Bronchial epithelial cell (primary cell): ENCODE results near the gene TMEM121. TPM values are rescaled to one million over a fixed set of nuclear protein-coding genes. Genes with fewer than 3 reads are reported as not detected.
"Not testable (repeated sequence)": the region's sequence is repeated elsewhere in the genome, so short reads cannot be mapped to it uniquely, and the experiment has no call there.

Experiments
- DNase-seq: peaks from one replicate; pipeline ENCODE4 v3.0.0-alpha.2; 2010; ENCODE audit warnings: low read depth
- FAIRE-seq: peaks from 2 replicates; lab custom pipeline; 2011; peaks lifted over from hg19 to GRCh38; lab: Jason Lieb, UNC
- H3K27me3 ChIP-seq: 2 replicates; pipeline ENCODE4 v1.5.1; 2011; ENCODE audit warnings: low read length; ENCODE audit not compliant: control insufficient read depth, insufficient read depth
- H3K36me3 ChIP-seq: 2 replicates; pipeline ENCODE4 v1.5.1; 2011; ENCODE audit warnings: low read length; ENCODE audit not compliant: control insufficient read depth, insufficient read depth
- H3K4me3 ChIP-seq: 2 replicates; pipeline ENCODE4 v1.5.1; 2011; ENCODE audit warnings: mild to moderate bottlenecking, low read depth, low read length, control low read depth
- total RNA-seq: library from RNA; depleted of rRNA; stranded (reverse); fragments of >200 nt; gene quantifications from 2 replicates; pipeline ENCODE4 v1.2.1, GENCODE V29; 2014
- TF ChIP-seq, protein P1 (sequence below): IDR thresholded peaks from 2 replicates; pipeline ENCODE4 v1.5.1; 2011; ENCODE audit warnings: mild to moderate bottlenecking, moderate library complexity, low read length, control low read depth, inconsistent platforms; ENCODE audit not compliant: insufficient read depth, severe bottlenecking

Gene TMEM121
- total RNA-seq, 1 donor from 2014 or later, result 0.53 TPM

DNA sequence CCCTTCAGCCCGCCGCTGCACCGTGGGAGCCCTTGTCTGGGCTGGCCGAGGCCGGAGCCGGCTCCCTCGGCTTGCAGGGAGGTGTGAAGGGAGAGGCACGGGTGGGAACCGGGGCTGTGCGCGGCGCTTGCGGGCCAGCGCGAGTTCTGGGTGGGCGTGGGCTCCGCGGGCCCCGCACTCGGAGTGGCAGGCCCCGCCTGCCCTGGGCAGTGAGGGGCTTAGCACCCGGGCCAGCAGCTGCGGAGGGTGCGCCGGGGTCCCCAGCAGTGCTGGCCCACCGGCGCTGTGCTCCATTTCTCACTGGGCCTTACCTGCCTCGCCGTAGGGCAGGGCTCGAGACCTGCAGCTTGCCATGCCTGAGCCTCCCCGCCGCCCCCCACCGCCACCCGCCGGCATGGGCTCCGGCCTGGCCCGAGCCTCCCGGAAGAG, 21.4 kb downstream of the TMEM121 start:
- FAIRE-seq (no peak), DNase-seq (no peak)
- H3K36me3 ChIP-seq, result no peaks in the 10 kb centered on the region

DNA sequence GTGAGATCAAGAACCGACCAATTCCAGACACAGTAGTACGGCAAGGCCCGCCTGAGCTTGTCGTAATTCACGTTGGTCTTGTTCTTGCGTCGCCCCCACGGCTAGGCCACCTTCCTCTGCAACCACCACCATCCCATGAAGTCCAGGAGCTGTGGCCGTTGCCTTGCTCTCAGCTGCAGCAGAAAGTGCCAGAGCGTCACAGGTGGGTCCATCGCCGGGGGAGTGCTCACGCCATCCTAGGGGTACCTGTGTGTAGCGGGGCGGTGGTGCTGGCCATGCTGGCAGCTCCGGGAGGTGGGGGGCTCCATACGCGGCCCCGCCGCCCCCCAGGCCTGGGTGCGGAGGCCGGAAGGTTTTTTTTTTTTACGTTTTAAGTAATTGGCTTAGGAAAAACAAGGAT, 23.1 kb downstream of the TMEM121 start:
- no peaks in the 10 kb centered on the region for H3K36me3 ChIP-seq
- FAIRE-seq, result no peak
- H3K27me3 ChIP-seq, result no peaks in the 10 kb centered on the region
- DNase-seq, result no peak
- TF ChIP-seq, protein P1, sequence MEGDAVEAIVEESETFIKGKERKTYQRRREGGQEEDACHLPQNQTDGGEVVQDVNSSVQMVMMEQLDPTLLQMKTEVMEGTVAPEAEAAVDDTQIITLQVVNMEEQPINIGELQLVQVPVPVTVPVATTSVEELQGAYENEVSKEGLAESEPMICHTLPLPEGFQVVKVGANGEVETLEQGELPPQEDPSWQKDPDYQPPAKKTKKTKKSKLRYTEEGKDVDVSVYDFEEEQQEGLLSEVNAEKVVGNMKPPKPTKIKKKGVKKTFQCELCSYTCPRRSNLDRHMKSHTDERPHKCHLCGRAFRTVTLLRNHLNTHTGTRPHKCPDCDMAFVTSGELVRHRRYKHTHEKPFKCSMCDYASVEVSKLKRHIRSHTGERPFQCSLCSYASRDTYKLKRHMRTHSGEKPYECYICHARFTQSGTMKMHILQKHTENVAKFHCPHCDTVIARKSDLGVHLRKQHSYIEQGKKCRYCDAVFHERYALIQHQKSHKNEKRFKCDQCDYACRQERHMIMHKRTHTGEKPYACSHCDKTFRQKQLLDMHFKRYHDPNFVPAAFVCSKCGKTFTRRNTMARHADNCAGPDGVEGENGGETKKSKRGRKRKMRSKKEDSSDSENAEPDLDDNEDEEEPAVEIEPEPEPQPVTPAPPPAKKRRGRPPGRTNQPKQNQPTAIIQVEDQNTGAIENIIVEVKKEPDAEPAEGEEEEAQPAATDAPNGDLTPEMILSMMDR, result no peak
- H3K4me3 ChIP-seq, result no peak overlapping the region

More for the DNA sequence above, 21.4 kb downstream of the TMEM121 start:
- no peaks in the 10 kb centered on the region for H3K27me3 ChIP-seq
- TF ChIP-seq, protein P1, result no peak
- no peak overlapping the region for H3K4me3 ChIP-seq

DNA sequence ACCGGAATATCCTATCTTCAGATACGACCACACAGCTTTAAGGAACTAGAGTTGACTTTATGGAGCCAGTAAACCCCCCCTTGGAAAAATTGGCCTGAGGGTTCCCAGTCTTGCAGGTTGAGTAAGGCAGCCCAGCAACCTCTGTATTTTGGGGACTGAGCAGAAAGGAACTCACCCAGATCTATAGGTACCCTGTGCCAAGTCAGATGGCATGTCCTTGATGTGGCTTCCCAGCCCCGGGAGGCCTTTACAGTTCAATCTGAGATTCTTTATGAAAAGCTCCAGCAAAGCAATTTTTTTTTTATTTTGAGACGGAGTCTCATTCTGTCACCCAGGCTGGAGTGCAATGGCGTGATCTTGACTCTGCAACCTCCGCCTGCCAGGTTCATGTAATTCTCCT, 27.6 kb downstream of the TMEM121 start:
- DNase-seq, result no peak
- no peaks in the 10 kb centered on the region for H3K36me3 ChIP-seq
- TF ChIP-seq, protein P1, result no peak
- no peaks in the 10 kb centered on the region for H3K27me3 ChIP-seq
- H3K4me3 ChIP-seq, result no peak overlapping the region
- FAIRE-seq, result no peak

DNA sequence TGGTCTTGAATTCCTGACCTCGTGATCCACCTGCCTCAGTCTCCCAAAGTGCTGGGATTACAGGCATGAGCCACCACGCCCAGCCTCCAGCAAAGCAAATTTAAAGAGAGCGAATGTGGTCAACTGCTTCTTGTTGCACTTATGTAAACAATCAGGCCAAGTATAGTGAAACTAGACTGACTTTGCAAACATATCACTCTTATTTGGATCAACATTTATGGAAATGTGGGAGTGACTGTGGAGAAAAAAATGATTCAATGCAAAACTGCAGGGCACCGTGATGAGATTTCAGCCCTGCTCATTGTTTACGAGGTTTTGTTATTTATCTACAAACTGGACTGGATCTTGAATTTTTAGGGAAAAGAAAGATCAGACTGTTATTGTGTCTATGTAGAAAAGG, 28.1 kb downstream of the TMEM121 start:
- Histone ChIP-seq H3K36me3 (no peaks in the 10 kb centered on the region), H3K4me3 (no peak overlapping the region), H3K27me3 (no peaks in the 10 kb centered on the region)
- TF ChIP-seq, protein P1, result no peak
- DNase-seq (no peak), FAIRE-seq (no peak)

DNA sequence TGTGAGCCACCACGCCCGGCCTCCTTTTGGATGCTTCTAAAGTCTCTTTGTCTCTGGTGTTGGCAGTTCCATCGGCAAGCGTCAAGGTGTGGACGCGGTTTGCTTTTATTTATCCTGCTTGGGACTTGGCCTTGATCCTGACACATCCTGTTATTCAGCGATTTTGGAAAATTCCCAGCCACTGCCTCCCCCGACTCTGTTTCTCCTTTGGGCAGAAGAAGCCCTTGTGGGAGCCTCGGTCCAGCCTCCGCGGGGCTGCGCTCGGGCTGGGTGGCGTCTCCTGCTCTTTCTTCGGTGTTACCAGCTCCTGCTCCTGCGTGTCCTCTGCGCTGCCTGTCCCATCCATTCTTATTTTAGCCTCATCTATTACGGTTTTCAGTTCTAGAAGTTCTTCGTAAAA, 31.3 kb downstream of the TMEM121 start:
- H3K27me3 ChIP-seq, H3K36me3 ChIP-seq, DNase-seq, H3K4me3 ChIP-seq: not testable (repeated sequence)
- peak; percentile 94 for FAIRE-seq

DNA sequence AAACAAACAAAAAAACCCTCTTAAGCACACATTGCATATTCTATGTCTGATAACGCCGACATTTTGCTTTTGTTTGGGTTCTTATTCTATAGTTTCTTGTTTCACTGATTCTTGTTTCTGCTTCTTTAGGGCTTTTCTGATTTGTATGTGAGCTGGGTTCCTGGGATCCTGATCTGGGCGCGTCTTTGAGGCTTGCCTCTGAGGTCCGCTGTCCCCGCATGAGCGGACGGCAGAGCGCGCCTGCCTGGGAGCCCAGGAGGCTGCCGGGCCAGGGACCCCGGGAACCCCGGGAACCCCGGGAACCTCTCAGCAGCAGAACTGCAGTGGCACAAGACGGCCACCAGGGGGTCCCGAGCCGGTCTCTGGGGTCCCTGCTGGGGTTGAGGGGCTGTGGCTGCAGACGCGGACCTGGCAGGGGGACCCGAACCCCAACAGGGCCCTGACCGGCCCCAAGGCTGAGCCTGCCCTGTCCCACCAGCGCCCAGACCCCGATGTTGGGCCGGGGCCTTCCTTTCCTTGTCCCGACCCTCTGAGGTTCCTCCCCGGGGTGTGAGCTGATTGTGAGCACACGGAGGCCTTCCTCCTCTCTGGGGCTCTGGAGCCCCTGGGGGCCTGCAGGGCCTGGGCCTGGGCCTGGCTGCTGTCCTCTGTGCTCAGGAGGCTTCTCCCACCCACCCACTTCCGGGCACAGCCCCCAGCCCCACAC, 32.2 kb downstream of the TMEM121 start:
- not testable (repeated sequence) for DNase-seq, H3K36me3 ChIP-seq, H3K27me3 ChIP-seq, H3K4me3 ChIP-seq, FAIRE-seq

DNA sequence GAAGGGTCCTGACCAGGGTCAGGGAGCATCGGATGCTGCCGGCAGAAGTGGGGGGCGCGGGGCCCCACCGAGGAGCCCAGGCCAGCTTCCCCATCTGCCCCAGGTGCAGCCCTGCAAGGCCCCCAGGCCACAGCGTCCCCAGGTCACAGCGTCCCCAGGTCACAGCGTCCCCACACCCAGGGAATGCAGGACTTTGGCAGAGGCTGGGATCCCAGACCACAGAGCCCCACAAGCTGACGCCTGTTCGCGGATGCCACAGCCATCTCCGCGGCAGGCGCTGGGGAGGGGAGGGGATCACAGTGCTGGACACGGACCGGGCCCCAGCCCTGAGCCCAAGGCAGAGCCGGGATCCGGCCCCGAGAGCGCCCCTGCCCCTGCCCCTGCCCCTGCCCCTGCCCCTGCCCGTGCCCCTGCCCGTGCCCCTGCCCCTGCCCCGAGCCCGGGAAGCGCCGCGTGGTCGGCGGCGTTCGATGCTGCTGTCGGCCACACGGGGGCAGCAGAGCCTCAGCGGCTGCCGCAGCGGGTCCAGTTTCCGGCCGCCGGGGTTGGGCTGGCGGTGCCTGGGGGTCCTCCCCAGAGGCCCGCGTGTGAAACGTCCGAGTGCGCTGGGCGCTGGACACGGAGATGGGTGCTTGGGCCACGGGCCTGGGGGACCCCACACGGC, 33.1 kb downstream of the TMEM121 start:
- DNase-seq, H3K36me3 ChIP-seq, FAIRE-seq, H3K4me3 ChIP-seq, H3K27me3 ChIP-seq: not testable (repeated sequence)

DNA sequence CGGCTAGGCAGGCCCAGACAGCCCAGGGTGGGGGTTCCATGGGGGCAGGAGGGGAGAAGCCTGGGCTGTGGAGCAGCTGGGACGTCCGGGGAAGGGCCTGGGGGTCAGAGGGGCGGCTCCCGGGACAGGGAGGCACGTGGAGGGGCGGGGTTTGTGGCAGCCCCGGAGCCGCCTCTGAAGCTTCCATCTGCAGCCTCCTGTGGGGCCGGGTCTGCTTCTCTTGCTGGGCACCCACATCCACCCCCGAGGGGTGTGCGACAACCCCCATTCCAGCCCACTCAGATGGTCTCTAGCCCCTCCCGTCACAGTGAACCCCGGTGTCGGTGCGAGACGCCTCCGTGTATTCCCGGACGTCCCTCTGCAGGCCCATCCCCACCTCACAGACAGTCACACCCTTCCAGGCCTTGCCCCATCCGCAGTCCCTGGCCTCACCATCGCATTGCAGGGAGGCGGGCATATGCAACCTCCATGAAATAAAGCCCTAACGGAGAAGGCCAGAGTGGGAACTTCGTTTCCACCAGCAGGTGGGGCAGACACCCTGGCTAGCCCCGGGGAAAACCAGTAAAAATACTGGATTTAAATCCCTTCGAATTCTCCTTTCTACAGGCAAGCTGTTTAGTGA, 33.8 kb downstream of the TMEM121 start:
- not testable (repeated sequence) for H3K4me3 ChIP-seq, DNase-seq, H3K27me3 ChIP-seq, H3K36me3 ChIP-seq, FAIRE-seq

DNA sequence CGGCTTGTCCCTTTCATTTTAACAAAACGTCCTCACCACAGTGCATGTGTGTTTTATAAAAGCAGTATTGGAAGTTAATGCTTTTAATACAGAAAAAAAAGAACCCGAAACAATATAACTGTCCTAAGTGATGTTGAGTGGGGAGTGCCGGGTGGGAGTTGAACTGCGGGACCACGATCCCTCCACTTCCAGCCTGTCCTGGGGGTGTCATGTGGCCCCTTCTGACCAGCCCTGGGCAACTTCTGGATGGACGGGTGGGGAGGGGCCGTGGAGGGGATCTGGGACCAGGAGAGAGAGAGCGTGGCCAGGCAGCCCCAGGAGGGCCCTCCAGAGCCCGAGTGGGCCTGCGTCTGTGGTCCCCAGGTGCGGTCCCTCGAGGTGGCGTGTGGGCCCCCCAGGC, 35.0 kb downstream of the TMEM121 start:
- not testable (repeated sequence) for H3K27me3 ChIP-seq, H3K4me3 ChIP-seq, DNase-seq, H3K36me3 ChIP-seq, FAIRE-seq
